DOHH2 (cell line): ENCODE results near the gene LCN9.

Source experiments
- CTCF ChIP-seq: fragments of 200-600 bp; sonication (generic); IDR thresholded peaks from one replicate; pipeline ENCODE4 v1.5.1; 2014; ENCODE audit warnings: antibody characterized with exemption, mild to moderate bottlenecking, low read depth, low read length; ENCODE audit not compliant: poor library complexity, severe bottlenecking
- EZH2phosphoT487 ChIP-seq: fragments of 200-600 bp; sonication (generic); IDR thresholded peaks from 2 replicates; pipeline ENCODE4 v1.6.1; 2017; ENCODE audit warnings: borderline replicate concordance, mild to moderate bottlenecking, antibody characterized with exemption, low read length, moderate library complexity, mixed read lengths

DNA sequence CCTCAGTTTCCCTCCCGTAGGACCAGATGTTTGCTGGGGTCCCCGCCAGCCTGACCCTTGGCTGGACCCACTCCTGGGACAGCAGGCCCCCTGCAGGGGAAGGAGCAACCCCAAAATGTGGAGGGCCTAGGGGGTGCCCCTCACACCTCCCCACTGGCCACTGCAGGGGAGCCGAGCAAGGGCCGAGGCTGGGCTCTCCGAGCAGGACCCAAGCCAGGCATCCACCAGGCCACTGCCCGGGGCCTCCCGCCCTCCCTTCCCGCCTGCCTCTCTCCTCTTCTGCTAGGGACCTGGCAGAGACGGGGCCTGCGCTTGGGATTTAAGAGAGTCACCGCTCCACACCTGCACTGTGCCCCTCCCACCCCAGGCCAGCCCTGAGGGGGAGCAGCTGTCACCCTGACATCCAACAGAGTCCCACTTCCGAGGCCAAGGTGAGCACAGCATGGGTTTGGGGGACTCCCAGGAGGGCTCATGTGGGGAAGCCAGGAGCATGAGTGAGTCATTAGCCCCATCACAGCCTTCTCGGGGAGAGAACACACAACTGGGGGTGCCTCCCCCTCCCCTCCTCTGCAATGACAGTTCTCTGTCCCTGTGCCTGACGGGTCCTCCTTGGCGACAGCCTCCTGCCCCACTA is 20.4 kb downstream of the LCN9 start:
- TF ChIP-seq CTCF, result no peak
- TF ChIP-seq EZH2phosphoT487, result no peak
